Smooth muscle cell (in vitro differentiated cells): ENCODE measurements around the gene FOXF1. TPM values are rescaled to one million over a fixed set of nuclear protein-coding genes. Genes with fewer than 3 reads are reported as not detected.
A peak's percentile ranks its signal among the peaks of the same experiment; 100 is the strongest.

Source experiments
- DNase-seq: peaks from one replicate; lab custom pipeline; 2025; ENCODE audit not compliant: unreplicated experiment; lab: John Stamatoyannopoulos, UW
- H2AFZ ChIP-seq: fragments of 200-600 bp; sonication (generic); 2 replicates; pipeline ENCODE4 v1.6.0; 2016; ENCODE audit warnings: antibody characterized with exemption, low read depth, mild to moderate bottlenecking
- H3F3A ChIP-seq: fragments of 200-600 bp; sonication (generic); 2 replicates; pipeline ENCODE4 v1.6.0; 2017; ENCODE audit warnings: antibody characterized with exemption, low read depth
- H3K27ac ChIP-seq: fragments of 200-600 bp; sonication (generic); 2 replicates; pipeline ENCODE4 v1.5.1; 2016; ENCODE audit warnings: low read depth, mild to moderate bottlenecking
- H3K27me3 ChIP-seq: fragments of 200-600 bp; sonication (generic); 2 replicates; pipeline ENCODE4 v1.6.1; 2016; ENCODE audit warnings: low read depth, mild to moderate bottlenecking
- H3K36me3 ChIP-seq: fragments of 200-600 bp; sonication (generic); 2 replicates; pipeline ENCODE4 v1.5.1; 2016; ENCODE audit warnings: low read depth
- H3K4me1 ChIP-seq: fragments of 200-600 bp; sonication (generic); 2 replicates; pipeline ENCODE4 v1.5.1; 2016; ENCODE audit warnings: low read depth
- H3K4me2 ChIP-seq: fragments of 200-600 bp; sonication (generic); 2 replicates; pipeline ENCODE4 v1.6.0; 2016; ENCODE audit warnings: mild to moderate bottlenecking
- H3K4me3 ChIP-seq: fragments of 200-600 bp; sonication (generic); 2 replicates; pipeline ENCODE4 v1.5.1; 2016; ENCODE audit warnings: mild to moderate bottlenecking
- H3K79me2 ChIP-seq: fragments of 200-600 bp; sonication (generic); 2 replicates; pipeline ENCODE4 v1.6.0; 2016; ENCODE audit warnings: low read depth, mild to moderate bottlenecking
- H3K9ac ChIP-seq: fragments of 200-600 bp; sonication (generic); 2 replicates; pipeline ENCODE4 v1.6.0; 2016; ENCODE audit warnings: low read depth
- H3K9me3 ChIP-seq: fragments of 200-600 bp; sonication (generic); replicated peaks from 2 replicates; pipeline ENCODE4 v1.5.1; 2016; ENCODE audit warnings: low read depth
- H4K20me1 ChIP-seq: fragments of 200-600 bp; sonication (generic); 2 replicates; pipeline ENCODE4 v1.6.0; 2016; ENCODE audit warnings: low read depth
- WGBS: methylation state at CpG from one replicate; pipeline ENCODE4 v1.1.7; 2016; ENCODE audit warnings: low lambda C conversion rate; 5-methylcytosine and 5-hydroxymethylcytosine counted together
- polyA plus RNA-seq: library from polyadenylated mRNA; unstranded; fragments of >200 nt; fragmentation: Nextera tagmentation; extraction: Ambion mirVana; gene quantifications from 2 replicates; pipeline ENCODE4 v1.2.1, GENCODE V29; 2016
- total RNA-seq: library from RNA; depleted of rRNA; stranded (reverse); fragments of >200 nt; gene quantifications from 2 replicates; pipeline ENCODE4 v1.2.3, GENCODE V29; 2014
- TF ChIP-seq, protein P1 (sequence below): fragments of 200-600 bp; sonication (generic); IDR thresholded peaks from 2 replicates; pipeline ENCODE4 v1.5.1; 2017; ENCODE audit warnings: borderline replicate concordance, mild to moderate bottlenecking, antibody characterized with exemption; ENCODE audit not compliant: insufficient read depth, poor library complexity, severe bottlenecking

FOXF1 gene
- total and polyA plus RNA-seq, 2 experiments from 2014 or later = 24.7 to 31.5 TPM

DNA sequence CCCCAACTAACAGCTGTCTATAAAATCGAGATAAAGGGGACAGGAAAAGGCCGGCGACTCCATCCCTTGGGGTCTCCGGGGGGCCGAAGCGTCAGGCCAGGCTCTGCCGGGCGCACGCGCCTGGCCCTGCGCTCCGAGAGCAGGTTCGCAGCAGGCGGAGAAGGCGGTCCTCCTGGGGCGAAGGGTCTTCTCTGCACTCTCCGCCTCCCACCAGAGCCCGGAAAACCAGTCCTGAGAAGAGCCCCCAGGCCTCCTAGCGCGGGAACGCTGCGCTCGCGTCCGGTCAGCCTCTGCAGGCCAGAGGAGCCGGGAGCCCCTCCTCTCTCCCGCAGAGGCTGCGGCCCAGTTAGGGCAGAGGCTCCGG, 5.1 kb downstream of the FOXF1 start:
- peaks cover 52% of the 10 kb centered on the region for H4K20me1 ChIP-seq
- H3K4me1 ChIP-seq = peaks cover 6% of the 10 kb centered on the region
- peak overlapping the region; percentile 73 for H3K4me3 ChIP-seq
- peak overlapping the region; percentile 89 for H3K4me2 ChIP-seq
- TF ChIP-seq, protein P1, sequence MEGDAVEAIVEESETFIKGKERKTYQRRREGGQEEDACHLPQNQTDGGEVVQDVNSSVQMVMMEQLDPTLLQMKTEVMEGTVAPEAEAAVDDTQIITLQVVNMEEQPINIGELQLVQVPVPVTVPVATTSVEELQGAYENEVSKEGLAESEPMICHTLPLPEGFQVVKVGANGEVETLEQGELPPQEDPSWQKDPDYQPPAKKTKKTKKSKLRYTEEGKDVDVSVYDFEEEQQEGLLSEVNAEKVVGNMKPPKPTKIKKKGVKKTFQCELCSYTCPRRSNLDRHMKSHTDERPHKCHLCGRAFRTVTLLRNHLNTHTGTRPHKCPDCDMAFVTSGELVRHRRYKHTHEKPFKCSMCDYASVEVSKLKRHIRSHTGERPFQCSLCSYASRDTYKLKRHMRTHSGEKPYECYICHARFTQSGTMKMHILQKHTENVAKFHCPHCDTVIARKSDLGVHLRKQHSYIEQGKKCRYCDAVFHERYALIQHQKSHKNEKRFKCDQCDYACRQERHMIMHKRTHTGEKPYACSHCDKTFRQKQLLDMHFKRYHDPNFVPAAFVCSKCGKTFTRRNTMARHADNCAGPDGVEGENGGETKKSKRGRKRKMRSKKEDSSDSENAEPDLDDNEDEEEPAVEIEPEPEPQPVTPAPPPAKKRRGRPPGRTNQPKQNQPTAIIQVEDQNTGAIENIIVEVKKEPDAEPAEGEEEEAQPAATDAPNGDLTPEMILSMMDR = no peak
- H3K36me3 ChIP-seq = no peaks in the 10 kb centered on the region
- WGBS = 3% methylated on average over 28 of the region's 29 CpGs
- DNase-seq = no peak
- peak overlapping the region; percentile 85 for H3K9ac ChIP-seq
- H3K9me3 ChIP-seq = no peaks in the 10 kb centered on the region
- no peak overlapping the region for H2AFZ ChIP-seq
- H3F3A ChIP-seq = peaks cover 6% of the 10 kb centered on the region
- H3K27me3 ChIP-seq = peaks cover 44% of the 10 kb centered on the region
- H3K79me2 ChIP-seq = peaks cover 59% of the 10 kb centered on the region
- H3K27ac ChIP-seq = peak overlapping the region; percentile 83

- no peak for DNase-seq
- H3K4me3 ChIP-seq = peak overlapping the region; percentile 73
- H3K27ac ChIP-seq = peak overlapping the region; percentile 83
- peaks cover 54% of the 10 kb centered on the region for H3K79me2 ChIP-seq
- H3F3A ChIP-seq = peaks cover 6% of the 10 kb centered on the region
- H3K4me2 ChIP-seq = peak overlapping the region; percentile 89
- H3K4me1 ChIP-seq = peaks cover 6% of the 10 kb centered on the region
- no peaks in the 10 kb centered on the region for H3K36me3 ChIP-seq
- 4% methylated on average over 64 of the region's 64 CpGs for WGBS
- H3K27me3 ChIP-seq = peaks cover 44% of the 10 kb centered on the region
- no peak overlapping the region for H2AFZ ChIP-seq
- peaks cover 47% of the 10 kb centered on the region for H4K20me1 ChIP-seq
- H3K9ac ChIP-seq = peak overlapping the region; percentile 85
- TF ChIP-seq, protein P1 = no peak
- H3K9me3 ChIP-seq = no peaks in the 10 kb centered on the region
Measured at GRCh38 chr16:86515777-86516622, 5.7 kb downstream of the FOXF1 start.

- WGBS = 8% methylated on average over 29 of the region's 29 CpGs
- Histone ChIP-seq H3K36me3 (no peaks in the 10 kb centered on the region), H3K4me3 (peak overlapping the region; percentile 73), H3K79me2 (peaks cover 48% of the 10 kb centered on the region), H3K4me2 (peak overlapping the region; percentile 89), H3K9me3 (no peaks in the 10 kb centered on the region), H3K9ac (peak overlapping the region; percentile 22), H3K27ac (peak overlapping the region; percentile 83), H2AFZ (no peak overlapping the region), H3K4me1 (peaks cover 6% of the 10 kb centered on the region), H3K27me3 (peaks cover 42% of the 10 kb centered on the region), H4K20me1 (peaks cover 41% of the 10 kb centered on the region), H3F3A (peaks cover 6% of the 10 kb centered on the region)
- TF ChIP-seq, protein P1 = no peak
- peak; percentile 49 for DNase-seq
Measured at GRCh38 chr16:86516623-86517003, 6.3 kb downstream of the FOXF1 start.

GRCh38 chr16:86517033-86517432, 6.7 kb downstream of the FOXF1 start:
- H3K4me1 ChIP-seq = peaks cover 6% of the 10 kb centered on the region
- no peak for DNase-seq
- no peak overlapping the region for H2AFZ ChIP-seq
- H3K27ac ChIP-seq = peak overlapping the region; percentile 83
- WGBS = 38% methylated on average over 9 of the region's 9 CpGs
- no peak overlapping the region for H3K9ac ChIP-seq
- H3K4me2 ChIP-seq = peak overlapping the region; percentile 89
- TF ChIP-seq, protein P1 = no peak
- H3K36me3 ChIP-seq = no peaks in the 10 kb centered on the region
- peaks cover 6% of the 10 kb centered on the region for H3F3A ChIP-seq
- H3K4me3 ChIP-seq = peak overlapping the region; percentile 73
- no peaks in the 10 kb centered on the region for H3K9me3 ChIP-seq
- H4K20me1 ChIP-seq = peaks cover 37% of the 10 kb centered on the region
- H3K27me3 ChIP-seq = peaks cover 38% of the 10 kb centered on the region
- H3K79me2 ChIP-seq = peaks cover 43% of the 10 kb centered on the region
